BJ (cell line): ENCODE results near the gene GANAB. TPM values are rescaled to one million over a fixed set of nuclear protein-coding genes. Genes with fewer than 3 reads are reported as not detected.
"Not testable (repeated sequence)": the region's sequence is repeated elsewhere in the genome, so short reads cannot be mapped to it uniquely, and the experiment has no call there.

Experiments
- CTCF ChIA-PET: fragments of 350-600 bp; formaldehyde crosslinking; extraction: SDS; loops from one replicate; lab custom pipeline; 2021; ENCODE audit warnings: antibody characterized with exemption, inconsistent platforms; lab: Yijun Ruan, JAX
- POLR2A ChIA-PET: fragments of 300-600 bp; sonication (Branson Sonifier 250); formaldehyde crosslinking; extraction: SDS; loops from one replicate; lab custom pipeline; 2021; ENCODE audit warnings: antibody characterized with exemption; lab: Charles Lee
- DNase-seq: peaks from one replicate; pipeline ENCODE4 v3.0.0-alpha.2; 2011; ENCODE audit warnings: low read depth
- H3K27me3 ChIP-seq: 2 replicates; pipeline ENCODE4 v1.6.0; 2011; ENCODE audit warnings: low read length; ENCODE audit not compliant: control insufficient read depth, insufficient read depth
- H3K36me3 ChIP-seq: 2 replicates; pipeline ENCODE4 v1.5.1; 2011; ENCODE audit warnings: low read length; ENCODE audit not compliant: control insufficient read depth, insufficient read depth
- H3K4me3 ChIP-seq: 2 replicates; pipeline ENCODE4 v1.5.1; 2011; ENCODE audit warnings: low read depth, mild to moderate bottlenecking, control low read depth, low read length
- CTCF ChIP-seq: IDR thresholded peaks from 2 replicates; pipeline ENCODE4 v1.5.1; 2011; ENCODE audit warnings: low read depth, mild to moderate bottlenecking, control low read depth, inconsistent platforms, low read length, moderate library complexity; ENCODE audit not compliant: insufficient read depth
- polyA plus RNA-seq: library from polyadenylated mRNA; depleted of rRNA; stranded (reverse); fragments of >200 nt; gene quantifications from 2 replicates; pipeline ENCODE4 v1.2.3, GENCODE V29; 2011

The GANAB gene
- polyA plus RNA-seq, 1 experiment, result 463 TPM

- no peaks in the 10 kb centered on the region for H3K27me3 ChIP-seq
- TF ChIP-seq CTCF, result no peak
- ChIA-PET CTCF (interaction anchor here (0.7 to 3.3 kb wide), 7 partner anchors 11 to 67 kb away, joined by 3 to 40 read pairs (median 5); partner anchors contain the start of genes BSCL2, C11orf98, CSKMT and EML3), POLR2A (interaction anchor here (0.6 kb wide), 3 partner anchors 13 to 187 kb away, joined by 3 to 7 read pairs (median 5); no protein-coding TSS in a partner anchor)
- peak within 1 kb of the TSS; percentile 74 for H3K4me3 ChIP-seq
- no peak for DNase-seq
- H3K36me3 ChIP-seq, result peaks cover 11% of the 10 kb centered on the region
Observed at GRCh38 chr11:62678770-62679696, 32.6 kb upstream of the GANAB start, which contains the start of gene UBXN1. Gene UBXN1, minus strand, starts transcription at chr11:62679073. Its CDS starts 150 bp downstream, at chr11:62678923.

- no peak for TF ChIP-seq CTCF
- DNase-seq, result no peak
Observed at GRCh38 chr11:62678433-62678769, 32.0 kb upstream of the GANAB start.

GRCh38 chr11:62677714-62678113, 31.3 kb upstream of the GANAB start:
- peak overlapping the region; percentile 74; the same call in 1 of the 2 replicates for H3K4me3 ChIP-seq
- CTCF ChIA-PET, result interaction anchor here (1.7 kb wide), 1 partner anchor 11 kb away, joined by 5 read pairs; the partner anchor contains the start of gene LRRN4CL
- no peak for TF ChIP-seq CTCF
- H3K36me3 ChIP-seq, result peaks cover 13% of the 10 kb centered on the region
- POLR2A ChIA-PET, result no interaction called here
- no peak for DNase-seq
- H3K27me3 ChIP-seq, result no peaks in the 10 kb centered on the region

More at GRCh38 chr11:62678433-62678769, 32.0 kb upstream of the GANAB start:
- CTCF ChIA-PET, result interaction anchor here (0.7 to 1.0 kb wide), 2 partner anchors 16 to 29 kb away, joined by 3 to 4 read pairs; partner anchors contain the start of genes BSCL2 and GNG3
- peak overlapping the region; percentile 74 for H3K4me3 ChIP-seq
- H3K36me3 ChIP-seq, result peaks cover 13% of the 10 kb centered on the region
- no peaks in the 10 kb centered on the region for H3K27me3 ChIP-seq
- POLR2A ChIA-PET, result no interaction called here

GRCh38 chr11:62677156-62677555, 30.7 kb upstream of the GANAB start:
- ChIA-PET POLR2A (no interaction called here), CTCF (interaction anchor here (1.4 to 1.7 kb wide), 2 partner anchors 12 to 18 kb away, joined by 5 to 6 read pairs; partner anchors contain the start of gene LRRN4CL)
- no peak for DNase-seq
- no peak for TF ChIP-seq CTCF
- H3K27me3 ChIP-seq, result no peaks in the 10 kb centered on the region
- no peak overlapping the region for H3K4me3 ChIP-seq
- H3K36me3 ChIP-seq, result peaks cover 13% of the 10 kb centered on the region

GRCh38 chr11:62676698-62677097, 30.3 kb upstream of the GANAB start:
- Histone ChIP-seq H3K4me3 (no peak overlapping the region), H3K36me3 (peaks cover 13% of the 10 kb centered on the region), H3K27me3 (no peaks in the 10 kb centered on the region)
- CTCF ChIA-PET, result interaction anchor here (1.4 to 1.7 kb wide), 2 partner anchors 12 to 18 kb away, joined by 5 to 6 read pairs; partner anchors contain the start of gene LRRN4CL
- POLR2A ChIA-PET, result no interaction called here
- TF ChIP-seq CTCF, result no peak
- no peak for DNase-seq

GRCh38 chr11:62675415-62675814, 29.0 kb upstream of the GANAB start:
- POLR2A ChIA-PET, result interaction anchor here (1.3 kb wide), 1 partner anchor 10 kb away, joined by 18 read pairs; the partner anchor contains the start of genes C11orf98 and CSKMT
- CTCF ChIA-PET, result interaction anchor here (0.7 to 1.2 kb wide), 2 partner anchors 15 to 197 kb away, joined by 3 to 4 read pairs; no protein-coding TSS in a partner anchor
- not testable (repeated sequence) for H3K27me3 ChIP-seq, DNase-seq, H3K4me3 ChIP-seq
- H3K36me3 ChIP-seq, result peaks cover 13% of the 10 kb centered on the region
